Chondrocyte (in vitro differentiated cells): ENCODE measurements around the gene PTPRN2. TPM values are rescaled to one million over a fixed set of nuclear protein-coding genes. Genes with fewer than 3 reads are reported as not detected.

Experiments used
- DNase-seq: peaks from one replicate; pipeline ENCODE4 v3.0.0; 2021; ENCODE audit warnings: mixed read lengths, low spot score
- H3K27ac Mint-ChIP-seq: one replicate; pipeline ENCODE4 v1.8.0; 2021; ENCODE audit warnings: mild to moderate bottlenecking, moderate library complexity, mixed read lengths; ENCODE audit not compliant: unreplicated experiment
- H3K27me3 Mint-ChIP-seq: 2 replicates; pipeline ENCODE4 v1.8.0; 2021; ENCODE audit warnings: low read depth, mixed read lengths
- H3K36me3 Mint-ChIP-seq: 2 replicates; pipeline ENCODE4 v1.8.0; 2021; ENCODE audit warnings: low read depth, mixed read lengths
- H3K4me1 Mint-ChIP-seq: 2 replicates; pipeline ENCODE4 v1.8.0; 2021; ENCODE audit warnings: low read depth, mild to moderate bottlenecking, mixed read lengths
- H3K4me3 Mint-ChIP-seq: one replicate; pipeline ENCODE4 v1.8.0; 2021; ENCODE audit warnings: mild to moderate bottlenecking, moderate library complexity, mixed read lengths; ENCODE audit not compliant: unreplicated experiment
- H3K9me3 Mint-ChIP-seq: 2 replicates; pipeline ENCODE4 v1.8.0; 2021; ENCODE audit warnings: low read depth, mixed read lengths
- total RNA-seq: library from RNA; stranded (reverse); gene quantifications from 3 replicates; pipeline ENCODE4 v1.2.1, GENCODE V29; 2021
- TF ChIP-seq, protein P1 (sequence below): fragments of 200-600 bp; sonication (generic); IDR thresholded peaks from 2 replicates; pipeline ENCODE4 v1.5.0; 2021; ENCODE audit warnings: antibody characterized with exemption, mild to moderate bottlenecking, moderate library complexity

Gene PTPRN2
- total RNA-seq, 1 donor from 2014 or later: 0.30 TPM

DNA sequence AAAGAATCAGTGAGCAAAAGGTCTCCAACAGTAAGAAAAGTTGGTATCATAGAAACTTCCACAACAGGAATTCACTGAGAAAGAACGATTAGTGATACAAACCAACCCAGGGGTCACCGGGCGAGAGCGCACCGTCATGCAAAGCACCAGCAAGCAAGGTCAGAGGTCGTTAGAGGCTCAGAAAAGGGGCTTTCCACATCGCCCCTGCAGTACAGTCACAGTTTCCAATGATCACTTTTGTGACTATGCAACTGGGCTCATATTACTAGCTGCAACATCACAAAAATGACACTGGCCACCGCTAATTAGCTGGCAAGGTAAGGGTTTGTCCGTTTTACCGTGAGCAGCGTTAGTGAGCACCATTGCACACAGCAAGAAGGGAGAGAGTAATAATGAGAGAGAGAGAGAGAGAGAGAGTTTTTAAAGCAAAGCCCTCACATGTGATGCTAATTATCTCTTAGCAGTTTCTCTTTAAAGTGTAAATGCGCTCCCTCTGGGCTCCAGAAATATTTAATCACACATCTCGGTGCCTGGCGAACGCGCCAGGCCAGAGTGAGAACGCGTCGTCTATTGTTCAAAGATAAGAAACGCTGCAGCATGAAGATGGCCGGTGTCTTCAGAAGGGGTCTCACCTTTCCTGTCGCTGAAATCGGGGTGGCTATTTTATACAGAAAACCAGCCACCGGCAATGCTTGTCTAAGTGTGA is 1013.4 kb downstream of the PTPRN2 start:
- Mint-ChIP-seq H3K4me3 (no peak overlapping the region), H3K36me3 (no peaks in the 10 kb centered on the region), H3K27me3 (peaks cover 5% of the 10 kb centered on the region), H3K27ac (no peak overlapping the region), H3K4me1 (peaks cover 13% of the 10 kb centered on the region), H3K9me3 (no peaks in the 10 kb centered on the region)
- DNase-seq: no peak
- TF ChIP-seq, protein P1, sequence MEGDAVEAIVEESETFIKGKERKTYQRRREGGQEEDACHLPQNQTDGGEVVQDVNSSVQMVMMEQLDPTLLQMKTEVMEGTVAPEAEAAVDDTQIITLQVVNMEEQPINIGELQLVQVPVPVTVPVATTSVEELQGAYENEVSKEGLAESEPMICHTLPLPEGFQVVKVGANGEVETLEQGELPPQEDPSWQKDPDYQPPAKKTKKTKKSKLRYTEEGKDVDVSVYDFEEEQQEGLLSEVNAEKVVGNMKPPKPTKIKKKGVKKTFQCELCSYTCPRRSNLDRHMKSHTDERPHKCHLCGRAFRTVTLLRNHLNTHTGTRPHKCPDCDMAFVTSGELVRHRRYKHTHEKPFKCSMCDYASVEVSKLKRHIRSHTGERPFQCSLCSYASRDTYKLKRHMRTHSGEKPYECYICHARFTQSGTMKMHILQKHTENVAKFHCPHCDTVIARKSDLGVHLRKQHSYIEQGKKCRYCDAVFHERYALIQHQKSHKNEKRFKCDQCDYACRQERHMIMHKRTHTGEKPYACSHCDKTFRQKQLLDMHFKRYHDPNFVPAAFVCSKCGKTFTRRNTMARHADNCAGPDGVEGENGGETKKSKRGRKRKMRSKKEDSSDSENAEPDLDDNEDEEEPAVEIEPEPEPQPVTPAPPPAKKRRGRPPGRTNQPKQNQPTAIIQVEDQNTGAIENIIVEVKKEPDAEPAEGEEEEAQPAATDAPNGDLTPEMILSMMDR: no peak

DNA sequence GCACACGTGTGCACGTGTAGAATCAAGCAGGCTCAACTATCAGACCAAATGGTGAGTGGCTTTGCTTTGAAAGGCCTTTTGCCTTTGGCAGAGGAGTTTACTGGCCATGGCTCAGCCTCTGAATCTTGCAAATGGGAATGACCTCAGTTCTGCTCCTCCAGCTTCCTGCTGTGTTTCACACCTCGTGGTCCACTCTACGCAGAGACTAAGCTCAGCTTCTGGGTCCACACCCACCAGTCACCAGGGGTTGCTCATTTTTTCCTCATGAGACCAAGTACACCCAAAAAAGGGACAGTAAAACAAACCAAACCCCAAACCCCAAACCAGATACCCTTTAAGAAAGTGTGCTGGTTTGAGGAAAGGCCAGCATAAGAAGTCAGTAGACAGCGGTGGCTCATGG is 1014.4 kb downstream of the PTPRN2 start:
- Mint-ChIP-seq H3K27ac (no peak overlapping the region), H3K36me3 (no peaks in the 10 kb centered on the region), H3K4me3 (no peak overlapping the region), H3K9me3 (no peaks in the 10 kb centered on the region), H3K4me1 (peaks cover 23% of the 10 kb centered on the region), H3K27me3 (peaks cover 3% of the 10 kb centered on the region)
- TF ChIP-seq, protein P1: no peak
- no peak for DNase-seq

DNA sequence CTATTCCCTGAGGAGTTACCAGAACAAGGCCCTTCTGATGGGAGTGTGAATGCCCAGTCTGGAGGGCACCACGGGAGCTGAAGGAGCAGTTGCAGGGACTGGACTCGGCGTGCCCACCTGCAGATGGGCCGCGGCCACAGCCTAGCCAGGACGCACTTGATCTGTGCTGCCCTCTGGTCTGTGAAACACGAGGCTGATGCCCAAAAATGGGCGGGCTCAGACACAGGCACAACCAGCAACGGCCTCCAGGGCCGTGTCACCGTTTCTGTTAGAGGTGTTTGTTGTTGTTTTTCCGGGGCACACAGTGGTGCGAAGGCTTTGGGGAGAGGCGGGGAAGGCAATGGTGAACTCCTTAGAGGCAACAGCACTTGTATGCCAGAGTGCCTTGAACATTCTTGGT is 1015.0 kb downstream of the PTPRN2 start:
- Mint-ChIP-seq H3K27ac (no peak overlapping the region), H3K9me3 (no peaks in the 10 kb centered on the region), H3K36me3 (no peaks in the 10 kb centered on the region), H3K27me3 (peaks cover 3% of the 10 kb centered on the region), H3K4me1 (peaks cover 27% of the 10 kb centered on the region), H3K4me3 (no peak overlapping the region)
- TF ChIP-seq, protein P1: no peak
- peak; percentile 49 for DNase-seq

DNA sequence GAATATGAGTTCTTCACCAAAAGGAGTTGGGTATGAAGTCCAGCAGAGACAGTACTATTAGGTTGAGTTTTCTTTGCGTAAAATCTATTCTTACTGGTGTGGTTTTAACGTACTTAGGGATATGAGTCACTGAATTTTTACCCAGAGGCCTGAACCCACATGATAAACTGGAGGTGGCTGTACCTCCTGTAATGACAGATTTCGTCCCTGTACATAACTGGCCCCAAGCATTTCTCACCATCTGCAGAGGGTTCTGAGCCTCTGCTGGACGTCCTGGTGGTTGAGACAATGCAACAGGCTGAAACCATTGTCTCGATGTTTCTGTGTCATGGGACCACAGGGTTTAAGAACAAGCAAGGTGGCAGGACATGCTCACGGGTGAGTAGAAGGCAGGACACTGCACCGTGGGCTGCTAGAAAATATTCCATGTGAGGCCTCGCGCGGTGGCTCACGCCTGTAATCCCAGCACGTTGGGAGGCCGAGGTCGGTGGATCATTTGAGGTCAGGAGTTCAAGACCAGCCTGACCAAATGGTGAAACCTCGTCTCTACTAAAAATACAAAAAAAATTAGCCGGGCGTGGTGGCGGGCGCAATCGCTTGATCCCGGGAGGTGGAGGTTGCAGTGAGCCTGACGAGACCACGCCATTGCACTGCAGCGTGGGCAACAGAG is 1017.0 kb downstream of the PTPRN2 start:
- Mint-ChIP-seq H3K27ac (no peak overlapping the region), H3K4me3 (no peak overlapping the region), H3K4me1 (peaks cover 27% of the 10 kb centered on the region), H3K36me3 (no peaks in the 10 kb centered on the region), H3K9me3 (no peaks in the 10 kb centered on the region), H3K27me3 (peaks cover 3% of the 10 kb centered on the region)
- peak; percentile 56 for DNase-seq
- TF ChIP-seq, protein P1: no peak

DNA sequence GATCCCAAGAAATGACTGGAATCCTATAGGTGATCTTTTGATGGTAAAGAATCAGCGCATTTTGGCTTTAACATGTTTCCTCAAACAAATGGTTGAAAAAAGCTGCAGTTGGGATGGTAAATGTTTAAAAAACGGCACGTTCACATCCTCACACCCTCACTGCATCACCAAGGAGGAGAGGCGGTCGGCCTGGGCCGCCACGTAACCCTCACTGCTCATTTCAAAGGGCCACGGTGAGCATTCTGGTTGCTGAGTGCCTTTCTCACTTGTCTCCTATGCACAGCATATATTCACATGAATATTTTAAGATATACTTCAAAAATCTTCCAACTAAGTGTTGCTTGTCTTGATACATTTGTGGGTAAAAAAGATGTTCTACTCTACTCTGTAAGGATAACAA is 1017.7 kb downstream of the PTPRN2 start:
- no peak for DNase-seq
- no peak overlapping the region for H3K27ac Mint-ChIP-seq
- peaks cover 3% of the 10 kb centered on the region for H3K27me3 Mint-ChIP-seq
- H3K36me3 Mint-ChIP-seq: no peaks in the 10 kb centered on the region
- no peak overlapping the region for H3K4me3 Mint-ChIP-seq
- TF ChIP-seq, protein P1: no peak
- no peaks in the 10 kb centered on the region for H3K9me3 Mint-ChIP-seq
- H3K4me1 Mint-ChIP-seq: peaks cover 27% of the 10 kb centered on the region
